ENCODE measurements around the gene RPL22.

The RPL22 gene

DNA sequence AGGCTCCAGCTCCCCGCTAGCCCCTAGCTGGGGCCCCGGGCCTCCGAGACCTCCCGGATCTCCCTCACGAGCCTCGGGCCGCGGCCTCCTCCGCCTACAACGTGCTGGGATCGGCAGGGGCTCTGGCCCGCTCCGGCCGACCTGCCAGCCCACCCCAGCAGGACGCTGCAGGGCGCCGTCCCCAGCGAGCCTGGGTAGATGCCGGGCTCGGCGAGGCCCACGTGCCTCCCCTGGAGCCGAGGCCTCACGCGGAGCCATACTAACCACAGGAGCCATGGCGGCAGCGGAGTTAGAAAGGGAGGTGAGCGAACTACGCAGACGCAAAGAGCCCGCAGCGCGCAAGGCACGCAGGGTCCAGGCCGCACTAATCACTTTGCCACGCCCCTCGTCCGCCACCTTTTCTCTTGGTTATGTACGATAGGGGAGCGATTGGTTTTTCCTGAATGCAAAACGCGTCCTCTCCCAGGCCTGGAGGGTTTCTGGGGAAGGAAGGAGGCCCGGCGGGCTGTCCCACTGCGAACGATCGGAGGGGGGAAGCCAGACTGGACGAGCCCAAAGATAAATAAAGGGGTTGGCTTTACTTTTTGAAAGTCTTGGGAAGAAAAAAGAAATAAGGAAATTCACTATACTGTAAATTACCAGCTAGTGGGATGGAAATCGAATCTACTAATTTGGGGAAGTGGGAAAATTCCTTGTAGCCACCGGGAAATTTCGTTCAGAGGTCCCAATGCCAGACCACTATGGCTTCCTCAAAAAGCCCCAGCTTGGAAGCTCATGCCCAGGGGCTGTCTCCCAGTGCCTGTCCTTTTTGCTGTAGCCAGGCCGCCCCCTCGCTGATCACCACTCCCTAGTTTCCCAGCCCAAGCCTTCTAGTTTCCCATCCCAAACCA, at the start of gene RPL22:
Gene RPL22, minus strand, starts transcription at position 298 of the 890 bp plus-strand sequence. Its CDS starts 22 bp downstream, at position 276.
- peak; percentile 97 for DNase-seq

DNA sequence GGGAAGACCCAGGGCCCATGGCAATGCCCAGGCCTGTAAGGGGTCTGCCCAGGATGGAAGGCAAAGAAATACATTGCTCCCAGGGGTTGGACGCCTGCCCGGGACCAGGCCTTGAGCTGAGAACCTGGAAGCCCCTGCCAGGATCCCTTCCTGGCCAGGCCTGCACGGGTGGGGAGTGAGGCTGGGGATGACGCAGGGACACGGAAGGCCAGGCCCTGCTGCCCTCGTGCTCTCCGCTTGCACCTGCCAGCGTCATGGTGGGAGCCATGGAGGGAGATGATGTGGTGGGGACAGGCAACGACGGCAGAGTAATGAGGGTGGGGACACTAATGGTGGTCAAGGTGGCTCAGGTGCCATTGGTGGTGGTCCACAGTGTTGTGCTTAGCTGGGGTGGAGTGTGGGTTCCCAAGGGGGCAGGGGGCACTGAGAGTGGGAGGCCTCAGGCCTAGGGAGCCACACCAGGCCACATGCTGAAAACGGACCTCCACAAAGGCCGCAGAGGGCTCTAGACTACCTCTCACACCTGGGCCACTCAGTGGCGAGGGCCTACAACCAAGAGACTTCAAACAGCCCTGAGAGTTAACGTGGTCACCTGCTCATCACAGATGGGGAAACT, 48.9 kb upstream of the RPL22 start:
- no peak for DNase-seq

DNA sequence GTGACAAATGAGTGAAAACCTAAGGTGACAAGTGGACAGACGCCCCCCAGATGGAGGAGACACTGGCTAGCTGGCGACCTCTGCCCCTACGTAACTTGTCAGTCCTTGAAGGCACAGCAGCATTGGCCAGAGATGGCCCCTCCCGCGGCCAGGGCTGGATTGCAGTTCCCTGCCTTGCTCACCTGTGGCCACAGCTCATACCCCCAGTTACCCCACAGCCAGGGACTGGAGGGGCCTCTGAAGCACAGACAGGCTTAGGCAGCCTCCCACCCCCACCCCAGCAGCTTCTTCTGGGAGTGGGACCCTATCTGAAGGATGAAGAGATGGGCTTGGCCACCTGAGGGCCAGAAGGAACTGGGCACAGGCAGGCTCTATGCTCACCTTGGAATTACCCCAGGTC, 48.3 kb upstream of the RPL22 start:
- no peak for DNase-seq

DNA sequence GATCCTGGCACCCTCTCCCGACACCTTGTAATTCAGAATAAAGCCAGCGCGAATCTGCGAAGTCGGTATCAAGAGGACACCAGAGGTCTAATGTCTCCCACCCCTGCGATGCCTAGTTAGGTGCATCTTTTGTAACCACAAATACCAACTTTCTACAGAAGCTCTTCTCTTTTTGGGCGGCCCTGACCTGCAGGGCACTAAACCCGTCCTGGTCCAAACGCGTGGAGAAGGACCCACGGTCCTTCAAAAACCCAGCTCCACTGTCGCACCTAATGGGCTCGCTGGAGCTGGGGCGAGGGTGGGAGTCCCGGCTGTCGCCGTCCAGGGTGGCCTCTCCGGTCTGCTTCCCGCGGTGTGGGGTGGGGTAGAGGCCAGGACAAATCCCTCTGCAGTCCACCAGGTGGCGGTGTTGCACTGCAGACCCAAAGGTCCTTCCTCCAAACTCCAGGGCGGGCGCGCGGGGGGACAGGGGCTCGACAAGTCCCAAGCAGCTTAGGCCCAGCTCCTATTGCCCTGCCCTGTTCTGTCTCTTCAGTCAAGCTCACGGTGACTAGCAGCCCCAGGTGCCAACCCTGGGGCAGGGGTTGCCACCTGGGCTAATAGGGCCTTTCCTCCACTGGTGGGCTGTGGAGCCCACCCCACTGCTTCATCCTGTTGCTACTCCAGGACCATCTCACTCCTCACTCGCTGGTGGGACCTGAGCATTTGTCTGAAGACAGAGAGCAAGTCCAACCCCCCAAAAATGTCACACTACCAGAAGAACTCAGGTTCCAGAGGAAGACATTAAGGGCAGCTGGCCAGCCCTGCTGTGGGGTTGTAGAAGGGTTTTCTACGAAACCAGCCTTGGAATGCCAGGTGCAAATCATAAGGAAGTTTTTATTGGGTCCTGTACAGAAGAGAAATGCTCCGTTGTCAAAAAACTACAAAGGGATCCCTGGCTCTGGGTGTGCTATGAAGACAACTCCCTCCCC, 47.4 kb upstream of the RPL22 start:
- DNase-seq, result peak; percentile 33 to 60

DNA sequence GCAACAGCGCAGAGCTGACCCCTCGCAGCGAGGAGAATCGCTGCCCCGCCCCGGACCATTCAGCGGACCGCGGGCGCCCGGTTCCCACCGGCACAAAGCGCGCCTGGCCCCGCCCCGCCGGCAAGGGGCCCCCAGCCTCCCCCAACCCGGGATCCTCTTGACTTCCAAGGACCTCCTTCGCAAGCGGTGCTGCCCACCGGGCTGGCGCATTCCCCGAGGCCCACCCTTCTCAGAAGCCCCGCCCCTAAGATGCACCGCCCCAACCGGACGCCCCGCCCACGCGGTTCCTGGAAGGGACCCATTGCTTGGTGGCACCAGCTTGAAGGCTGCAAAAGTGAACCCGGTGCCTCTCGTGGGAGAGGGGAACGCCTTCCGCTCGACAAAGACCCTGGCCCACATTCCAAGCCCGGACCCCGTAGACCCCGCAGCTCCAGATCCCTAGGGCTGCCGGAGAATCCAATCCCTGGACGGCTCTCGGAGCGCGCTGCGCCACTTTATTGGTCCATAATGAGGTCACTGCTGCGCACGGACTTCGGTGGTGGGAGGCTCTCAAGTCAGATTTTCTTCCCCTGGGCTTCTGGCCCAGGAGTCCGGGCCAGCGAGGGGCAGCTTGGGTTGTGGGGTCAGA, 46.6 kb upstream of the RPL22 start:
- peak; percentile 39 to 52 for DNase-seq

DNA sequence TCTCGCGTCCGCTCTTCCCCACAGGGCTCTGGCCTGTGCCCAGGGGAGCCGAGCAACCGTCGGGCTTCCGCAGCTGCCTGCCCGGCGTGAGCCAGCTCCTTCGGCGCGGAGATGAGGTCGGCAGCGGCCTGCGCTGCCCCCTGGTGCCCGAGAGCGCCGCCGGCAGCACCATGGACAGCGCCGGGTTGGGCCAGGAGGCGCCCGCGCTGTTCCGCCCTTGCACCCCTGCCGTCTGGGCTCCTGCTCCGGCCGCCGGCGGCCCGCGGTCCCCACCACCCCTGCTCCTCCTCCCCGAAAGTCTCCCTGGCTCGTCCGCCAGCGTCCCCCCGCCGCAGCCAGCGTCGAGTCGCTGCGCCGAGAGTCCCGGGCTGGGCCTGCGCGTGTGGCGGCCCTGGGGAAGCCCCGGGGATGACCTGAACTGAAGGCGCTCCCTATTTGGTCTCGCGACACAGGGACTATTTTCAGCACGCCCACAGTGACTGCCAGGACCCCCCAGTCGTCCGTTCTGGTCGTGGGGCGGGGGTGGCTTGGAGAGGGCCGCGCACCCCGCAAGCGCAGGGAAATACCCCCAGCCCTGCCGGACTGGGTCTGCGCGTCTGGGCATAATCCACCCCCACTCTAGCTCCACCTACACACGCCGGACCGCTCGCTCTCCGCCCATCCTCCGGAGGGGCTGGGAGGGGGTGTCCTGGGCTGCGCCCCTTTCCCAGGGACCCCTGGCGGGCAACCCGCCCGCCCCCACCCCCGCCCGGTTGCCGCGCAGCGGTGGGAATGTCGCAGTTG, 45.9 kb upstream of the RPL22 start:
- peak; percentile 49 to 65 for DNase-seq

DNA sequence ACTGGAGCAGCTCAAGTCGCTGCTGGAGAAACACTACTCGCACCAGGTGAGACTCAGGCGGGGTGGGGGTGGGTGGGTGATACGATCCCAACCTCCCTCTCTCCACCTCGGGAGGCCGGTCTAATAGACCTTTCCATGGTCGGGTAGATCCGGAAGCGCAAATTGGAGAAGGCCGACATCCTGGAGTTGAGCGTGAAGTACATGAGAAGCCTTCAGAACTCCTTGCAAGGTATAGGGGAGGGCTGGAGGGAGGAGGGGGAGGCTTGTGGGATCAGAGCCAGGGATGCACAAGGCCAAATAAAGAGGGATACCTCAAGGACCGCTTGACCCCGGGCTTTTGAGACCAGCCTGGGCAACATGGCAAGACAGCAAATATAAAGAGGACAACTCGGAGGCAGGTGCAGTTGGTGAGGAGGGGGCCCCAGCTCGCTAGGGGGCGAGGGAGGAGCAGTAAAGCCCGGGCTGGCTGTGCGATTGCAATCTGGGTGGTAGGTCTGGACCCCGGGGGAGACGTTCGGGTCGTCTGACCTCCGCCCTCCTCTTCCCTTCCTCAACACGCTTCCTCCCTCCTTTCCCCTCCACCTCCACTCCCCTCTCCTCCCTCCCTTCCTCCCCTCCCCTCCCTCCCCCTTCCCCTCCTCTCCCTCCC, 45.1 kb upstream of the RPL22 start:
- DNase-seq, result no peak

DNA sequence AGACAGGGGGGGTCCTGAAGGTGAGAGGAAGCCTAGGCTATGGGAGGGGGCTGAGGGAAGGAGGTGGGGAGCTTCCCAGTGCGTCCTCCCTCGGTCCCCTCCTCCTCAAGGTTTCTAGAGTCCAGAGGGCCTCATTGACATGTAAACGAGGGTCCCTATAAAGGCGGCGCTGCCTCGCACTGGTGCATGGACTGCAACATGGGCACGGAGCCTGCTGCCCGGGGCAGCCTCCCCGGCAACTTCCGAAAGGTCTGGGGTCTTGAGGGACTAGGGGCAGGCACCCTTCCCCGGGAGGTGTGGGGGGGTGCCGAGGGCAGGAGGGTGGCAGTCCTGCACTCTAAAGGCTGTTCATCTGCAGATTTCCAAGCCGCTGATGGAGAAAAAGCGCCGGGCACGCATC, 44.6 kb upstream of the RPL22 start, which contains the start of gene HES3:
Gene HES3, plus strand, starts transcription at position 187 of the 400 bp plus-strand sequence. Its CDS starts 187 bp downstream, at position 374.
- DNase-seq, result no peak

DNA sequence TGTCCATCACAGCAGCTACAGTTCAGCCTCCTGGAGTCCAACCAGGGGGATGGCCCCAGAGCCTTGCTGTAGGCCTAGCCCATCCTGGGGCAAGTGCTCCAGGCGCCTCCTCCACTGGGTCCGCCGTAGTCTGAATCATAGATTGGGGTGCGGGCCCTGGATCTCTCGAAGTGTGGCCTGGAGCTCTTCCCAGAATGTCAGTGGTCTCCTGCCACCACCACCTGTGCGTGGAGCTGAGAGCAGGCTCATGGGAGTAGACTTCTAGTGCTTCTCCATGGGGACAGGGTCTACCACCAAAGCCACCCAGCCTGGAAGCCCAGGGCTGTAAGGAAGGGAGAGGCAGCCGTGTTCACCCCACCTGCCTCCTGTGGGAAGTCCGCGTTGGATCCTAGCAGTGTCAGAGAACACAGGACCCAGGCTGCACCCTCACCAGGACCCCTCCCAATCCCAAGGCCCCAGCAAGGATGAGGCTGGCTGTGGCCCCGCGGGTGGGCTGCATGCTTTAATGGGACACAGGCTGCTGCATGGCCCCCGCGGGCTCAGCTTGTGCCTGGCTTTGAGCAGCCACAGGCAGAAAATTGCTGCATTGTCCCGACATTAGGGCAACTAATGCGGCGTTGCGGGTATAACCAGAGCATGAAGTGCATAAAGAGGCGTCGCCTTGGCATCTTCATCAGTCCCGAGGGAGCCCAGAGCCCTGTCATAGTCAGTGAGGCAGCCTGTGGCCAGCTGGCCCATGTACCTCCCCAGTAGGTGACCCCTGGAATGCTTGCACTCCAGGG, 43.8 kb upstream of the RPL22 start:
- no peak for DNase-seq

DNA sequence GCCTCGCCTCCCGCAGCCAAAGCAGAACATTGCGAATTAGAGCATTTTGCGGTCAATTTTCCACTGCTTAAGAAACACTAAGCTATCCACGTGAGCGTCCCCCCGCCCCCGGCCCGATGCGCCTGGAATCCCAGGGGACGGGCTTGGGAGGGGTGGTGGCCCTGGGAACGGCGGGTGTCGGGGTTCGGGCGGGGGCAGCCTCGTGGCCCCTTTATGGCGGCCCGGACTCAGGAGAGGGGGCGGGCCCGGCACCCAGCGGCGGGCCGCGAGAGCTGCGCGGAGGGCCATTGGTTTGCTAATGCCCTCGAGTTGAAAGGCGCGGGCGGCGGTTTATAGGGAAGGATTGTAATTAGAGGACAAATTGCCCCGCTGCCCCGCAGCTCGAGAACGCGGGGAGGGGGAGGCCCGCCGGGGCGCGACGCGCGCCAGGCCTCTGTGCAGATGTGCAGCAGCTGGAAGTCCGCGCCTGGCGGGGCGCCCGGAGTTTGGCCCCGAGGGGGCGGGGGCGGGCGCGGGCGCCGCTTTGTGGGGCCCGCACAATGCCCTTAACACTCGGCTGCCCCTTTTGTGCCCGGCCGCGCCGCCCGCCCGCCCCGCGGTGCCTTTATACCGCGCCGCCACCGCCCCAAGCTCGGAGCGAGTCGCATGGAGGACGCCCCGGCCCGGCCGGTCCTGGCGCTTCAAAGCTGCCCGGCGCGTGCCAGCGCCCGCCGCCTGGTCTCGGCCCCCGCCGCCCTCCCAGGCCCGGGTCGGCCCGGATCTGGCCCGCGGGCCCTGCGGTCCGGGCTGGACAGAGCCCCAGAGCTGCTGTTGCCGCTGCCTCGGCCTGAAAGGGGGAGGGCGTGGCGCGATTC, 42.7 kb upstream of the RPL22 start:
- DNase-seq, result no peak

DNA sequence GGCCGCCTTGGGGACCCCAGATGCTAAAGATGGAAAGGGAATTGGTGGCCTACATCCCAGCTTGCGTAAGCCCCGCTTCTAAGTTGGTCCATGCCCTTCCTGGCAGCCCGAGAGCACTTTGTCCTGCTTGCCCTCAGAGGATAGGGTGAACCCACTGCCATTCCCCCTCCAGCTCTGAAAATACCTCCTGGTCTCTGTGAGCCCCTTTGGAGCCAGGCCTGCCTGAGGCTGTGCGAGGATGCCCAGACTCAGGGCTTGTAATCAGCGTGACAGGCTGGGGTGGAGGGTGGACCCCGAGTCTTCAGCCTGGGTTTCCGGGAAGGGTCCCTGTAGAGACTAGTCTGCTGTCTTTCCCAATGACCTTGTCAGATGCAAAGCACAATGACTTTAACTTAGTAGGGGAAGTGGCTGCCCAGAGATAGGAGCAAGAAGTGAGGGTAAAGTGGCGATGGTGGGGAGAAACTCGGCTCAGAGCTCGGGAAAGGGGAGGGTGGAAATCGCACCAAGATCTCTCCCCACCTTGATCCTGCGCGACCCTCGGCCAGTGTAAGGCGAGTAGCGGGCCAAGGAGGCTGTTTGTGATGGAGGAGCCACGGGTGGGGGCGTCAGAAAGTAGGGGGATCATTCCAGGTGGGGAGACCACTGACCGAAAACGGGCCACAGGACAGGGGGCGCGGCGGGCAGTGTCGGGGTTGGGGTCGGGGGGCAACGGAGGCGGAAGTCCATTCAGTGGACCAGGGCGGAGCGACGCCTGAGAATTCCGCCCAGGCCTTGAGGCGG, 41.9 kb upstream of the RPL22 start:
- no peak for DNase-seq

DNA sequence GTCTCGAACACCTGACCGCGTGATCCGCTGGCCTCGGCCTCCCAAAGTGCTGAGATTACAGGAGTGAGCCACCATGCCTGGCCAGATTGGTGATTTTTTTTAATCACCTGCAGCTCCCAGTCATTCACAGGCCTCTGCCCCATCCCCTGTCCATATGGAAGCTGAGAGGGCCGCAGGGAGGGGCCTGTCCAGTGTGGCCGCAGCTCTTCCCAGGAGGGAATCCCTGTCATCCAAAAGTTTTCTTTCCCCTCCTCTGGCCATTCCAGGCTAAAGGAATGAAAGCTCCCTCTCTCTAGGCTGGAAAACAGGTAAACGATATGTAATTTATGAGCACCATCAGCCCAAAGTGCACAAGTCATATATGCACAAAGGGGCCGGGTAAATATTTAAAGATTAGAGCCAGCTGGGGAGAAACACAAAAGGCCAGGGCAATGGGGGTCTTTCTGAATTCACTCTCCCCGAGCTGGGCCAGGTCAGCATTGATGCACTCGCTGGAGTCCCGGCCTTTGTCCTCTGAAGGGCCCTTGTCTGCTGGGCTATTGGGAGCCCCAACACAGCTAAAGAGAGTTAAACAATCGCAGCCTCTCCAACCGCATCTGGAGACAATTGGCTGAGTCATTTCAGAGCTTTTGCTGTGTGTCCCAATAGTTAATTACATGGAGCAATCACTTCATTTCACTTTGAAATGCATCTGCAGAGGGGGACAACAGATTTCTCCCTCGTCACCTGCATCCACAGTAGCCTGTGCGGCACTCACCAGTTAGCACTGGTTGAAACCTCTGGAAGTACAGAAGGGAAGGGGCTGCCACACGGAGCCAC, 40.8 kb upstream of the RPL22 start:
- DNase-seq, result peak in 1 of 2 experiments; percentile 19

DNA sequence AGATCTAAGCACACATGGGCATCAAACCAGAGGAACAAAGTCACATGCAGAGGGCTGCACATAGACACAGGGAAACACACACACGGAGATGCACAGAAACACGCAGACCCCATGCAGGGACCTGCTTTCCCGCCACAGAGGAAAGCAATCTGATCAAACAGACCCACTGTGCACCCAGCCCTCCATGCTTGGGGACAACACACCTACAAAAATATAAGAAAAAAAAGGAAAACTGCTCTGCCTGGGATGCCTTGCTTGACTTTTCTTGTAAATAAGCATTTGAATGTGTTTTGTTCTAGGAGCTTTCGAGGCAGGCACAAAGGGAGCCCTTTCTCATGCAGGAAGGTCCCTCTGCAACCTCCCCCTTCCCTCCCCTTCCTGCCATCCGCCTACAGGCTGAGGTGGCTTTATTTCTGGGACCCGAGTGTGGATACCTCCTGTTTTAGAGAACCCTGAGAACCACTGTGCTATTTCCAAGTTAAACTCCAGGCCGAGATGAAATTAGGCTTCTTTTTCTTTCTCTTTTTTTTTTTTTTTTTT, 39.9 kb upstream of the RPL22 start:
- no peak for DNase-seq

DNA sequence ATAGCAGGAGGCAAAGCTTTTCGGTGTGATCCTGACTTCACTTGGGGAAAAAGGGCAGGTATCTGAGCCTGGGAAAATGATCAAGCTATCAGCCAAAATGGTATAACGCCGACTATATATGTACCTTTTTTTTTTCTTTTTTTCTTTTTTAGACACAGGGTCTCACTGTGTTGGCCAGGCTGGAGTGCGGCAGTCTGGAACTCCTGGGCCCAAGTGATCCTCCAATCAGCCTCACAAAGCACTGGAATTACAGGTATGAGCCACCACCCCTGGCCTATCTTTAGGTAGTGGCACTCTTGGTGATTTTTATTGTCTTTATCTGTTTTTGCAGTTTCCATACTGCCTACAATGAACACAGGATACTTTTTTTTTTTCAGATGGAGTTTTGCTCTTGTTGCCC, 37.7 kb upstream of the RPL22 start:
- DNase-seq, result no peak

DNA sequence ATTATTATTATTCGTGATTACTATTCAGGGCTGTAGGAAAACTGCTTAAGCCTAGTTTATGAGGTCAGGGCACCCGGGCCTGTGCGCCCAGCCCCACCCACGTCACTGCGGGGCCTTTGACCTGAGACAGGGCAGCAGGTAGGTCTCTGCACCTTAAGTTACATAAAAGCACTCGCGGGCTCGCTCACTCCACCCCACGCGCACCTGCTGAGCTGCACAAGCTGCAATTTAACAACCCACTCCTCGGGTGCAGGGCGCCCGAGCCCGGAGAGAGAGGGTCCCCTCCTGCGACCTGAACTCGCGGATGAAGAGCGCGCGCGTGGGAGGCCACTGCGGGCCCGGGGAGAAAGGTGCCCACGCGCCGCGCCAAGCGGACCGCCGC, 35.9 kb upstream of the RPL22 start:
- DNase-seq, result no peak

DNA sequence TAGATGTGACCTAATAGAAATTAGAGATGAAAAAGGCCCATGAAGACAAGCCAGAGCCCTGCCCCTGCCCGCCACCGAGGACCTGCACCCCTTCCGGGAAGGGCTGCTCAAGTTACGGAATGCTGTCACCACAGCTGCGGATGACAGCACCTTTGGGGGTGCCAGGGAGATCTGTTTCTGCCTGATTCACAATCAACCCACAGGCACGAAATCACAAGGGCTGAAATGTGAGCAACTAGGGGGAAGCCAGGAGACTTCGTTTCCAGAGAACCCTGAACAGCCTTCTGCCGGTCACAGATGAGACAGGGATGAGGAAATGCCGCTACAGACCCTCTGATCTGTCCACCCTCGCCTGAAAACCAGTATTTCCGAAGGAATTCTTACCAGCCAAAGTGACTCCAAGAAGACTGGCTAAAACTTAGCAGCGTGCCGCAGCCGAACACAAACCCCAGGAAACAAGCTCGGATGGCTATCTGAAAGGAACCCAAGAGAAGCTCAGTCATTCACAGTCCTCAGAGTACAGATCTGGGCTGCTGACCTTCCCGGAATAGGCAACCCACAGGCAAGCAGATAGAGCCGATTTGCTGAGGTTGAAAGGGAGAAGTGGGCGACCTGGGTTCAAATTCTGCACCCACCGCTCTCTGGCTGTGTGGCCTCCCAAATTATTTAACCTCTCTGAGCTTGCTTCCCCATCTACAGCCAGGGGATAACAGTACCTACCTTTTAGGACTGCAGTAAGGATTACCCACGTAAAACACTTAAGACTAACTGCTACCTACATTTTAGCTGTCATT, 35.3 kb upstream of the RPL22 start:
- no peak for DNase-seq
